ENCODE results near the gene SEMA3F. TPM values are rescaled to one million over a fixed set of nuclear protein-coding genes. Genes with fewer than 3 reads are reported as not detected.

SEMA3F gene
- total RNA-seq, 3 donors from 2014 or later = 10.7 to 15.3 (median 14.6) TPM

DNA sequence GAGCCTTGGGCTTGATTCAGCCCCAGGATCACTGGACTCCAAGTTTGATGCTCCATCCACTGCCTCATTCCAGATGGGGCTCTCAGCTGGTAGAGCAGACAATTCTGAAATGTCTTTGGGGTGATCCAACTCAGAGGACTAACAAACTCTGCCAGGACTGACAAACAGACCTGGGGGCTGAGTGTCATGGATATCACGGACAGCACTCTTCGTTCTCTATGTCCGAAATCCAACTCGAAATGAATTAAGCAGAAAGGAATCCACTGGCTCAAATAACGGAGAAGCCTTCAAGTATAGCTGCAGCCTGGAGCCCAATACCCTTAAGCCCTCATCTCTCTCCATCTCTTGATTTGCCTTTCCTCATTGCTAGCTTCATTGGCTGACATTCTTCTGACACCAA, 64.2 kb downstream of the SEMA3F start:
- no peak for ATAC-seq

GRCh38 chr3:50220109-50220508, 65.0 kb downstream of the SEMA3F start:
- intact Hi-C loops (cut with DNase I, micrococcal nuclease) = loop anchor here in 1 of 2 donors (10.0 kb wide), 1 partner anchor 55 kb away; the partner anchor contains the start of gene LSMEM2
- no peak for TF ChIP-seq CTCF (IDR thresholded peaks at IDR 0.05)
- H3K36me3 ChIP-seq (ENCODE audit: low read depth) = no peaks in the 10 kb centered on the region
- DNase-seq (no peak), ATAC-seq (no peak)
- H3K4me1 ChIP-seq (ENCODE audit: low read depth) = no peaks in the 10 kb centered on the region
- H3K4me3 ChIP-seq = no peak overlapping the region
- H3K9me3 ChIP-seq = no peaks in the 10 kb centered on the region

More for the DNA sequence above, 64.2 kb downstream of the SEMA3F start:
- H3K4me1 ChIP-seq (ENCODE audit: low read depth) = no peaks in the 10 kb centered on the region
- no peaks in the 10 kb centered on the region for H3K36me3 ChIP-seq (ENCODE audit: low read depth)
- intact Hi-C loops (cut with DNase I, micrococcal nuclease) = no loop called here
- DNase-seq = no peak
- no peak for TF ChIP-seq CTCF (IDR thresholded peaks at IDR 0.05)
- no peaks in the 10 kb centered on the region for H3K9me3 ChIP-seq
- H3K4me3 ChIP-seq = no peak overlapping the region

GRCh38 chr3:50221051-50221410, 65.9 kb downstream of the SEMA3F start:
- intact Hi-C loops (cut with DNase I, micrococcal nuclease) = loop anchor here in 1 of 2 donors (10.0 kb wide), 1 partner anchor 54 kb away; the partner anchor contains the start of gene LSMEM2
- no peak overlapping the region for H3K4me3 ChIP-seq
- no peak for TF ChIP-seq CTCF (IDR thresholded peaks at IDR 0.05)
- no peak for DNase-seq
- H3K4me1 ChIP-seq (ENCODE audit: low read depth) = peaks cover 3% of the 10 kb centered on the region
- no peaks in the 10 kb centered on the region for H3K9me3 ChIP-seq
- ATAC-seq = no peak
- H3K36me3 ChIP-seq (ENCODE audit: low read depth) = no peaks in the 10 kb centered on the region

DNA sequence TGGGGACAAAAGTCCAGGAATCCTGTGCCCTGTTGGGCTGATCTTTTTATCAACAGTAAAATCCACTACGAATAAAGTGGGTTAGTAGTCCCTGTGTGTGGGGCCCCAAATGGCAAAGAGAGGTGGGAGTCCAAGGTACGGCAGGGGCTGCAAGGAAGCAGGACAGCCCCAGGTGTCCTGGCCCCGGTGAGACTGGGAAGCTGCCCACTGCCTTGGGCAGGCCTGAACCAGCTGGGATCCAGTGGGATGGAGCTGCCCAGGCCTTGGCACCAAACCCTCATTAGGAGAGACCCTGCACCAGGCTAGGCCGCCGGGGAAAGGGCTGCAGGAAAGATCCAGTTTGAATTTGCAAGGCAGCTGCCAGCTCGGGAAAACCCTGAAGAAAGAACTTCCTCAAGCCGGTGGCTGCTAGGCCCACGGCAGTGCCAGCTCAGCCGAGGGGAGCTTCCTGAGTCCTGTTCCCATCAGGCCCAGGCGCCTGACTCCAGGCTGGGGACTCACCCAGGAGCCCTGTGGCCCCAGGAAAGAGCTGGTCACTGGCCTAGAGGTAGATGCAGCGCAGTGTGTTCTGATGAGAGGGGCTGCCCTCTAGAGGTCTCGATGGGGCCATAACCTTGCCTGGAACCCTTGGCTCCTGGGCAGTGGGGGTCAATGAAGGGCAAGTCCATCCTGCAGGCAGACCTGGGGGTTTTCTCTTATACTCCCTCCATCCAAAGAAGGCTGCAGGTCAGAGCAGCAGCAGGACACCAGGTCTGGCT, 66.5 kb downstream of the SEMA3F start:
- DNase-seq (no peak), ATAC-seq (no peak)
- intact Hi-C loops (cut with DNase I, micrococcal nuclease) = loop anchor here in 1 of 2 donors (10.0 kb wide), 1 partner anchor 53 kb away; the partner anchor contains the start of gene LSMEM2
- no peak for TF ChIP-seq CTCF (IDR thresholded peaks at IDR 0.05)
- Histone ChIP-seq H3K36me3 (ENCODE audit: low read depth) (no peaks in the 10 kb centered on the region), H3K4me1 (ENCODE audit: low read depth) (peaks cover 6% of the 10 kb centered on the region), H3K4me3 (no peak overlapping the region), H3K9me3 (no peaks in the 10 kb centered on the region)

- Histone ChIP-seq H3K4me1 (ENCODE audit: low read depth) (peaks cover 11% of the 10 kb centered on the region), H3K36me3 (ENCODE audit: low read depth) (no peaks in the 10 kb centered on the region), H3K9me3 (no peaks in the 10 kb centered on the region), H3K4me3 (no peak overlapping the region)
- intact Hi-C loops (cut with DNase I, micrococcal nuclease) = loop anchor here in 1 of 2 donors (10.0 kb wide), 1 partner anchor 53 kb away; the partner anchor contains the start of gene LSMEM2
- no peak for DNase-seq
- no peak for TF ChIP-seq CTCF (IDR thresholded peaks at IDR 0.05)
- ATAC-seq = no peak
These were observed 67.0 kb downstream of the SEMA3F start for GRCh38 chr3:50222169-50222528.
